A549 (cell line): ENCODE results near the gene FAM174B. TPM values are rescaled to one million over a fixed set of nuclear protein-coding genes. Genes with fewer than 3 reads are reported as not detected.

Source experiments
- ATAC-seq, 2 experiments: fragments of 200-7000 bp in 1 of 2; fragments of >200 bp in 1 of 2; cut with Nextera tagmentation in 1 of 2; cut with Tn5 transposase in 1 of 2; 3 replicates each; pipeline versions ENCODE4 v1.8.0 to v1.9.1; 2018 to 2020; ENCODE audit warnings: mild to moderate bottlenecking in 1 of 2, moderate library complexity in 1 of 2
- CTCF ChIA-PET: fragments of 300-600 bp; sonication (Branson Sonifier 250); formaldehyde crosslinking; extraction: SDS; loops from one replicate; lab custom pipeline; 2021; ENCODE audit warnings: antibody characterized with exemption, inconsistent platforms; lab: Yijun Ruan, JAX
- POLR2A ChIA-PET: fragments of 350-600 bp; formaldehyde crosslinking; extraction: SDS; loops from one replicate; lab custom pipeline; 2021; ENCODE audit warnings: antibody characterized with exemption, inconsistent platforms; lab: Yijun Ruan, JAX
- DNase-seq, 2 experiments: peaks; one replicate each; pipeline versions ENCODE4 v3.0.0 to v3.0.0-alpha.2; 2011 to 2016; ENCODE audit warnings: low read depth in 1 of 2, low spot score in 1 of 2
- FAIRE-seq: peaks from 2 replicates; lab custom pipeline; 2011; peaks lifted over from hg19 to GRCh38; lab: Jason Lieb, UNC
- H3K27ac ChIP-seq, 2 experiments: fragments of >200 bp; sonication (Bioruptor Twin); formaldehyde crosslinking; 3 replicates each; pipeline ENCODE4 v1.5.1; 2016 to 2017
- H3K4me1 ChIP-seq: fragments of >200 bp; sonication (Bioruptor Twin); formaldehyde crosslinking; 3 replicates; pipeline ENCODE4 v1.6.1; 2016
- H3K4me2 ChIP-seq: fragments of >200 bp; sonication (Bioruptor Twin); formaldehyde crosslinking; 3 replicates; pipeline ENCODE4 v1.6.1; 2016
- H3K4me3 ChIP-seq: fragments of >200 bp; sonication (Bioruptor Twin); formaldehyde crosslinking; 3 replicates; pipeline ENCODE4 v1.5.1; 2016
- H3K9me3 ChIP-seq: fragments of >200 bp; sonication (Bioruptor Twin); formaldehyde crosslinking; 3 replicates; pipeline ENCODE4 v1.6.1; 2016
- CBX2 ChIP-seq: fragments of 200-600 bp; sonication (generic); IDR thresholded peaks from 2 replicates; pipeline ENCODE4 v1.6.1; 2016; ENCODE audit warnings: low read depth, mild to moderate bottlenecking, borderline replicate concordance
- CBX8 ChIP-seq: fragments of 200-600 bp; sonication (generic); IDR thresholded peaks from 2 replicates; pipeline ENCODE4 v1.6.1; 2016
- CEBPB ChIP-seq, 2 experiments: fragments of >200 bp in 1 of 2; sonication (Bioruptor Twin) in 1 of 2; formaldehyde crosslinking in 1 of 2; IDR thresholded peaks; 2 replicates each; pipeline ENCODE4 v1.6.1; 2012 to 2016
- CHD4 ChIP-seq: fragments of 200-600 bp; sonication (generic); IDR thresholded peaks from 2 replicates; pipeline ENCODE4 v1.6.1; 2016; ENCODE audit warnings: antibody characterized with exemption, mild to moderate bottlenecking, borderline replicate concordance
- EHMT2 ChIP-seq: fragments of 200-600 bp; sonication (generic); IDR thresholded peaks from 2 replicates; pipeline ENCODE4 v1.6.1; 2016; ENCODE audit warnings: antibody characterized with exemption, low read depth, mild to moderate bottlenecking, moderate library complexity
- EP300 ChIP-seq, 2 experiments: fragments of >200 bp; sonication (Bioruptor Twin); formaldehyde crosslinking; IDR thresholded peaks; 2 replicates in 1 of 2; 3 replicates in 1 of 2; pipeline ENCODE4 v1.6.1; 2016 to 2017
- FOSL2 ChIP-seq, 2 experiments: fragments of 450-650 bp in 1 of 2; fragments of >200 bp in 1 of 2; sonication (Bioruptor Twin) in 1 of 2; formaldehyde crosslinking; IDR thresholded peaks; 2 replicates each; pipeline versions ENCODE4 v1.5.0 to v1.6.1; 2016 to 2020; ENCODE audit warnings: mild to moderate bottlenecking in 1 of 2, moderate library complexity in 1 of 2
- GATA3 ChIP-seq: IDR thresholded peaks from 2 replicates; pipeline ENCODE4 v1.6.1; 2012; ENCODE audit warnings: borderline replicate concordance
- HDAC2 ChIP-seq: fragments of 200-600 bp; sonication (generic); IDR thresholded peaks from 2 replicates; pipeline ENCODE4 v1.6.1; 2016
- HEYL ChIP-seq: fragments of 250-450 bp; sonication (Bioruptor Pico); IDR thresholded peaks from 2 replicates; pipeline ENCODE4 v1.8.0; 2021; ENCODE audit warnings: mild to moderate bottlenecking, moderate library complexity
- HOXB13 ChIP-seq: fragments of 250-450 bp; sonication (Bioruptor Pico); IDR thresholded peaks from 2 replicates; pipeline ENCODE4 v1.5.0; 2020; ENCODE audit warnings: low read depth, mild to moderate bottlenecking, moderate library complexity
- JUN ChIP-seq, 2 experiments: fragments of >200 bp; sonication (Bioruptor Twin); formaldehyde crosslinking; IDR thresholded peaks; 2 replicates in 1 of 2; 3 replicates in 1 of 2; pipeline ENCODE4 v1.6.1; 2016 to 2017
- KDM1A ChIP-seq: fragments of 200-600 bp; sonication (generic); IDR thresholded peaks from 2 replicates; pipeline ENCODE4 v1.6.1; 2016; ENCODE audit warnings: low read depth, mild to moderate bottlenecking
- MYC ChIP-seq: IDR thresholded peaks from 2 replicates; pipeline ENCODE4 v1.6.1; 2012; ENCODE audit warnings: mild to moderate bottlenecking, inconsistent platforms, low read length, improper control_type of control experiment, borderline replicate concordance
- NFE2L2 ChIP-seq: fragments of 150-350 bp; conservative IDR thresholded peaks from 2 replicates; pipeline ENCODE4 v1.6.1; 2014; ENCODE audit warnings: low read length
- NPAS2 ChIP-seq: fragments of 250-450 bp; sonication (Bioruptor Pico); IDR thresholded peaks from 2 replicates; pipeline ENCODE4 v1.8.0; 2022; ENCODE audit warnings: mild to moderate bottlenecking, moderate library complexity, borderline replicate concordance
- RARB ChIP-seq: fragments of 250-450 bp; sonication (Bioruptor Pico); IDR thresholded peaks from 2 replicates; pipeline ENCODE4 v1.8.0; 2021; ENCODE audit warnings: mild to moderate bottlenecking, moderate library complexity
- RCOR1 ChIP-seq: fragments of 150-350 bp; IDR thresholded peaks from 2 replicates; pipeline ENCODE4 v1.6.1; 2014; ENCODE audit warnings: antibody characterized with exemption, low read length, low read depth
- SREBF2 ChIP-seq: fragments of 450-650 bp; IDR thresholded peaks from 2 replicates; pipeline ENCODE4 v1.6.1; 2014; ENCODE audit warnings: mild to moderate bottlenecking, moderate library complexity
- ZC3H11A ChIP-seq: fragments of 450-650 bp; IDR thresholded peaks from 2 replicates; pipeline ENCODE4 v1.6.1; 2014; ENCODE audit warnings: antibody characterized with exemption, mild to moderate bottlenecking
- ZFP36 ChIP-seq: fragments of 450-650 bp; IDR thresholded peaks from 2 replicates; pipeline ENCODE4 v1.6.1; 2014; ENCODE audit warnings: borderline replicate concordance; ENCODE audit not compliant: partially characterized antibody
- ZNF302 ChIP-seq: fragments of 250-450 bp; sonication (Bioruptor Pico); IDR thresholded peaks from 2 replicates; pipeline ENCODE4 v1.9.0; 2021; ENCODE audit warnings: inconsistent platforms, mild to moderate bottlenecking, moderate library complexity
- WGBS: methylation state at CpG from one replicate; pipeline ENCODE4 v1.1.6; 2017; ENCODE audit errors: missing lambda C conversion rate; 5-methylcytosine and 5-hydroxymethylcytosine counted together
- polyA plus RNA-seq, 4 experiments: library from polyadenylated mRNA; depleted of rRNA in 3 of 4; stranded (reverse); fragments of >200 nt; fragmentation: RNase III in 1 of 4; extraction: RNeasy Plus Mini Kit Qiagen cat#74134 plus additional on column Dnase treatment in 1 of 4; gene quantifications; 2 replicates in 3 of 4; 3 replicates in 1 of 4; pipeline ENCODE4 v1.2.3, GENCODE V29; 2011 to 2017
- TF ChIP-seq, protein P1 (sequence below): IDR thresholded peaks from 2 replicates; pipeline ENCODE4 v1.6.1; 2012
- TF ChIP-seq, protein P2 (sequence below): fragments of 250-450 bp; sonication (Bioruptor Pico); IDR thresholded peaks from 2 replicates; pipeline ENCODE4 v1.5.0; 2020; ENCODE audit warnings: low read depth, mild to moderate bottlenecking, moderate library complexity
- TF ChIP-seq, protein P3 (sequence below): fragments of >200 bp; sonication (Bioruptor Twin); formaldehyde crosslinking; IDR thresholded peaks from 3 replicates; pipeline ENCODE4 v1.5.1; 2016

FAM174B gene
- polyA plus RNA-seq, 2 of the 4 experiments (the other 2 are of a cell fraction), result 4.6 to 13.9 TPM

DNA sequence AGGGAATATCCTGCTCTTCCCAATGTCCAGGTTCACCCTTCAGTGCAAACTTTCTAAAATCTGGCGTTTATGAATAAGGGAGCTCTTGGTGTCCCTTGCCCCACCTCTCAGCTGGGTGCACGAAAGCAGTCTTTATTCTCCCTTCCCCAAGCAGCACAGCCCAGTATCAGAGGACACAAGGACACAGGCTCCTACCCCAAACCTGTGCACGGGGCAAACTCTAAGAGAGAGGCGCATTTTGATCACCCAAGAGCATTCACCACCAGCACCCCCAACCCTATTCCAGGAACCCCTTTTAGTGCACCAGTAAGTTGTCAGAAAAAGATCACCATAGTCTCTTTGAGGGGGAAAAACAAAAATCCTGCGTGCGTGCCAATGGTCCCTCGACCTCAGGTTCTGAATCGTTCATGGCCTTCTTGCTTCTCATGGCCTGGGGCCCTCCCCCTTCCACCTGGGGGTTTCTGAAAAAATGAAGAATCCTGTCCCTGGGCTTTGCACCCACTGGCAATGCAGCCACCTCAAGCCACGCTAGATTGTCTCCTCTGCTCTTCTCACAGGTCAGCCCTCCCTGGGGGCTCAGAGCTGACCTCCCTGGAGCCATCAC lies 78.9 kb downstream of the FAM174B start:
- WGBS, result 29% methylated on average over 9 of the region's 9 CpGs
- Histone ChIP-seq H3K9me3 (0 out of 3 replicates have a peak, but pooled peaks cover 5% of the 10 kb centered on the region), H3K4me2 (no peak overlapping the region), H3K27ac (no peak overlapping the region), H3K4me3 (no peak overlapping the region), H3K4me1 (no peaks in the 10 kb centered on the region)
- POLR2A ChIA-PET, result no interaction called here
- TF ChIP-seq CBX8, result no peak
- TF ChIP-seq ZC3H11A, result no peak
- no peak for TF ChIP-seq RCOR1
- no peak for TF ChIP-seq CEBPB (IDR thresholded peaks at IDR 0.05)
- no peak for TF ChIP-seq EP300 (IDR thresholded peaks at IDR 0.05)
- TF ChIP-seq ZNF302 (CRISPR knock-in tag), result no peak
- no peak for TF ChIP-seq CHD4
- TF ChIP-seq RARB (CRISPR knock-in tag), result no peak
- no peak for TF ChIP-seq ZFP36
- no peak for TF ChIP-seq SREBF2
- TF ChIP-seq EHMT2, result no peak
- TF ChIP-seq, protein P1, sequence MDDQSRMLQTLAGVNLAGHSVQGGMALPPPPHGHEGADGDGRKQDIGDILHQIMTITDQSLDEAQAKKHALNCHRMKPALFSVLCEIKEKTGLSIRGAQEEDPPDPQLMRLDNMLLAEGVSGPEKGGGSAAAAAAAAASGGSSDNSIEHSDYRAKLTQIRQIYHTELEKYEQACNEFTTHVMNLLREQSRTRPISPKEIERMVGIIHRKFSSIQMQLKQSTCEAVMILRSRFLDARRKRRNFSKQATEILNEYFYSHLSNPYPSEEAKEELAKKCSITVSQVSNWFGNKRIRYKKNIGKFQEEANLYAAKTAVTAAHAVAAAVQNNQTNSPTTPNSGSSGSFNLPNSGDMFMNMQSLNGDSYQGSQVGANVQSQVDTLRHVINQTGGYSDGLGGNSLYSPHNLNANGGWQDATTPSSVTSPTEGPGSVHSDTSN, result no peak
- TF ChIP-seq, protein P2, sequence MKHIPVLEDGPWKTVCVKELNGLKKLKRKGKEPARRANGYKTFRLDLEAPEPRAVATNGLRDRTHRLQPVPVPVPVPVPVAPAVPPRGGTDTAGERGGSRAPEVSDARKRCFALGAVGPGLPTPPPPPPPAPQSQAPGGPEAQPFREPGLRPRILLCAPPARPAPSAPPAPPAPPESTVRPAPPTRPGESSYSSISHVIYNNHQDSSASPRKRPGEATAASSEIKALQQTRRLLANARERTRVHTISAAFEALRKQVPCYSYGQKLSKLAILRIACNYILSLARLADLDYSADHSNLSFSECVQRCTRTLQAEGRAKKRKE (CRISPR knock-in tag), result no peak
- no peak for TF ChIP-seq KDM1A
- ATAC-seq (no peak), DNase-seq (no peak), FAIRE-seq (no peak)
- CTCF ChIA-PET, result interaction anchor here (1.0 kb wide), 1 partner anchor 26 kb away, joined by 3 read pairs; no protein-coding TSS in a partner anchor

DNA sequence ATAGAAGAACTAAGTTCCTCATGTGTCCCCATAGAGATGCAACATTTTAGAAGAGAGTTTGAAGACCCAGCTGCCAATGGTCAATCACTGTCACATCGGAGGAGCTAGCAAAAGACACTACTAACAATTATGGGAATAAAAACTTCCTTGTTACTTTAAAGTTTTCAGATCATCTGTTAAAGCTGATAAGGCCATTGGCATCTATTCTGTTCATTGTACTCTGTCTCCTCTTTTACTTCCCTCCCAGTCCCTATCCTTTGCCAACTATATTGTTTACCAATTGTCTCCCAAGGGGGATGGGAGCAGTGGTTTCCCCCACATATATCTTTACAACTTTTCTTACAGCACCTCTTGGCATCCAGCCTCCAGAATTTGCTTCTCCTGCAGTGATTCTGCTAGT lies 81.0 kb downstream of the FAM174B start:
- no peaks in the 10 kb centered on the region for H3K4me1 ChIP-seq
- DNase-seq (no peak), FAIRE-seq (no peak), ATAC-seq (no peak)
- ChIA-PET POLR2A (no interaction called here), CTCF (interaction anchor here (0.7 kb wide), 1 partner anchor 814 kb away, joined by 3 read pairs; no protein-coding TSS in a partner anchor)
- no peak overlapping the region for H3K4me3 ChIP-seq
- H3K4me2 ChIP-seq, result no peak overlapping the region
- TF ChIP-seq HOXB13 (CRISPR knock-in tag), result no peak
- no peak for TF ChIP-seq CBX8
- no peak for TF ChIP-seq NPAS2 (CRISPR knock-in tag)
- TF ChIP-seq, protein P2 (CRISPR knock-in tag), result no peak
- no peak for TF ChIP-seq HEYL
- no peak for TF ChIP-seq GATA3
- TF ChIP-seq FOSL2 (IDR thresholded peaks at IDR 0.05), result no peak
- no peak for TF ChIP-seq FOSL2 (CRISPR knock-in tag; IDR thresholded peaks at IDR 0.05)
- TF ChIP-seq, protein P3, sequence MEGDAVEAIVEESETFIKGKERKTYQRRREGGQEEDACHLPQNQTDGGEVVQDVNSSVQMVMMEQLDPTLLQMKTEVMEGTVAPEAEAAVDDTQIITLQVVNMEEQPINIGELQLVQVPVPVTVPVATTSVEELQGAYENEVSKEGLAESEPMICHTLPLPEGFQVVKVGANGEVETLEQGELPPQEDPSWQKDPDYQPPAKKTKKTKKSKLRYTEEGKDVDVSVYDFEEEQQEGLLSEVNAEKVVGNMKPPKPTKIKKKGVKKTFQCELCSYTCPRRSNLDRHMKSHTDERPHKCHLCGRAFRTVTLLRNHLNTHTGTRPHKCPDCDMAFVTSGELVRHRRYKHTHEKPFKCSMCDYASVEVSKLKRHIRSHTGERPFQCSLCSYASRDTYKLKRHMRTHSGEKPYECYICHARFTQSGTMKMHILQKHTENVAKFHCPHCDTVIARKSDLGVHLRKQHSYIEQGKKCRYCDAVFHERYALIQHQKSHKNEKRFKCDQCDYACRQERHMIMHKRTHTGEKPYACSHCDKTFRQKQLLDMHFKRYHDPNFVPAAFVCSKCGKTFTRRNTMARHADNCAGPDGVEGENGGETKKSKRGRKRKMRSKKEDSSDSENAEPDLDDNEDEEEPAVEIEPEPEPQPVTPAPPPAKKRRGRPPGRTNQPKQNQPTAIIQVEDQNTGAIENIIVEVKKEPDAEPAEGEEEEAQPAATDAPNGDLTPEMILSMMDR, result no peak
- TF ChIP-seq ZNF302 (CRISPR knock-in tag), result no peak
- TF ChIP-seq NFE2L2, result no peak
- no peak for TF ChIP-seq EHMT2
- TF ChIP-seq ZC3H11A, result no peak
- TF ChIP-seq RARB (CRISPR knock-in tag), result no peak
- no peak for TF ChIP-seq EP300 (IDR thresholded peaks at IDR 0.05)
- no peak for TF ChIP-seq CBX2
- no peak for TF ChIP-seq JUN (IDR thresholded peaks at IDR 0.05)
- TF ChIP-seq MYC, result no peak
- no peak for TF ChIP-seq RCOR1
- TF ChIP-seq HDAC2, result no peak
- 6% methylated on average over 1 of the region's 1 CpG for WGBS
- H3K27ac ChIP-seq, result no peak overlapping the region
- H3K9me3 ChIP-seq, result 0 out of 3 replicates have a peak, but pooled peaks cover 8% of the 10 kb centered on the region
